NCI-H82 (cell line): ENCODE data around the gene ZC3H18.

Source experiments
- DNase-seq: peaks from one replicate; lab custom pipeline; 2025; lab: John Stamatoyannopoulos, UW

The ZC3H18 gene

GRCh38 chr16:88549671-88550245 lies 20.4 kb upstream of the ZC3H18 start:
- no peak for DNase-seq

GRCh38 chr16:88550246-88550661 lies 19.9 kb upstream of the ZC3H18 start:
- peak; percentile 13 for DNase-seq

GRCh38 chr16:88552166-88552565 lies 18.0 kb upstream of the ZC3H18 start:
- DNase-seq = no peak

- no peak for DNase-seq
Measured at GRCh38 chr16:88552815-88553214, 17.4 kb upstream of the ZC3H18 start.

GRCh38 chr16:88553739-88554138 lies 16.5 kb upstream of the ZC3H18 start:
- no peak for DNase-seq

- no peak for DNase-seq
Measured at GRCh38 chr16:88554711-88555264, 15.4 kb upstream of the ZC3H18 start.

GRCh38 chr16:88556294-88556988 lies 13.8 kb upstream of the ZC3H18 start:
- DNase-seq = no peak

GRCh38 chr16:88558457-88559442 lies 11.5 kb upstream of the ZC3H18 start:
- DNase-seq = peak; percentile 87

- DNase-seq = no peak
Measured at GRCh38 chr16:88560714-88561484, 9.3 kb upstream of the ZC3H18 start.

- DNase-seq = peak; percentile 59
Measured at GRCh38 chr16:88561485-88562359, 8.5 kb upstream of the ZC3H18 start.

GRCh38 chr16:88566158-88566557 lies 4.0 kb upstream of the ZC3H18 start:
- no peak for DNase-seq

GRCh38 chr16:88568710-88569613 lies 1.2 kb upstream of the ZC3H18 start:
- peak; percentile 87 for DNase-seq

- no peak for DNase-seq
Measured at GRCh38 chr16:88569614-88569984, 604 bp upstream of the ZC3H18 start.

GRCh38 chr16:88570691-88571092 lies 489 bp downstream of the ZC3H18 start:
- DNase-seq = peak; percentile 16

- DNase-seq = no peak
Measured at GRCh38 chr16:88575251-88575650, 5.0 kb downstream of the ZC3H18 start.

GRCh38 chr16:88576307-88576706 lies 6.1 kb downstream of the ZC3H18 start:
- DNase-seq = no peak

- DNase-seq = no peak
Measured at GRCh38 chr16:88577166-88577565, 7.0 kb downstream of the ZC3H18 start.

- DNase-seq = no peak
Measured at GRCh38 chr16:88578446-88579313, 8.5 kb downstream of the ZC3H18 start.

- DNase-seq = no peak
Measured at GRCh38 chr16:88580371-88580770, 10.2 kb downstream of the ZC3H18 start.
